Sigmoid colon (tissue), 7 donors: ENCODE data around the gene FFAR2. TPM values are rescaled to one million over a fixed set of nuclear protein-coding genes. Genes with fewer than 3 reads are reported as not detected.

Experiments
- DNase-seq: peaks from one replicate; pipeline ENCODE4 v3.0.0-alpha.2; 2019
- H3K27ac ChIP-seq, 4 donors: fragments of 200-600 bp; sonication (generic); one replicate each; pipeline ENCODE4 v1.5.1; 2016 to 2019; ENCODE audit warnings: mild to moderate bottlenecking in 1 of 4
- H3K27me3 ChIP-seq, 3 donors: fragments of 200-600 bp; sonication (generic); one replicate each; pipeline ENCODE4 v1.5.1; 2019; ENCODE audit warnings: mild to moderate bottlenecking in 1 of 3
- H3K36me3 ChIP-seq, 4 donors: fragments of 200-600 bp; sonication (generic); one replicate each; pipeline ENCODE4 v1.5.1; 2016 to 2019
- H3K4me1 ChIP-seq, 4 donors: fragments of 200-600 bp; sonication (generic); one replicate each; pipeline ENCODE4 v1.5.1; 2017 to 2019
- H3K4me3 ChIP-seq, 4 donors: fragments of 200-600 bp; sonication (generic); one replicate each; pipeline ENCODE4 v1.5.1; 2017 to 2019; ENCODE audit warnings: mild to moderate bottlenecking in 2 of 4, moderate library complexity in 1 of 4
- H3K9me3 ChIP-seq, 4 donors: fragments of 200-600 bp in 3 of 4; sonication (generic) in 3 of 4; one replicate each; pipeline versions ENCODE4 v1.5.1 to v1.6.1; 2013 to 2019
- EP300 ChIP-seq, 4 donors: sonication (generic); formaldehyde crosslinking; IDR thresholded peaks; one replicate each; pipeline ENCODE4 v1.6.1; 2017; ENCODE audit warnings: antibody characterized with exemption in 4 of 4
- POLR2A ChIP-seq, 2 donors: fragments of 450-650 bp; IDR thresholded peaks; one replicate each; pipeline ENCODE4 v1.6.1; 2016; ENCODE audit warnings: antibody characterized with exemption in 2 of 2, mild to moderate bottlenecking in 2 of 2, moderate library complexity in 2 of 2
- POLR2AphosphoS5 ChIP-seq, 4 donors: sonication (generic); formaldehyde crosslinking; IDR thresholded peaks; one replicate each; pipeline ENCODE4 v1.6.1; 2017; ENCODE audit warnings: antibody characterized with exemption in 4 of 4
- WGBS, 2 donors: extraction: QIAGEN DNeasy Blood & Tissue Kit; methylation state at CpG; one replicate each; pipeline ENCODE4 v1.1.7; 2013; 5-methylcytosine and 5-hydroxymethylcytosine counted together
- intact Hi-C: fragments of 100-400 bp; cut with DNase I; formaldehyde crosslinking; loops from one replicate; pipeline ENCODE4 v1.15.1; 2023
- polyA plus RNA-seq, 3 donors: library from polyadenylated mRNA; stranded (reverse); fragments of 200-250 nt; gene quantifications; one replicate each; pipeline ENCODE4 v1.2.3, GENCODE V29; 2013
- total RNA-seq, 4 donors: library from RNA; depleted of rRNA; stranded (reverse); fragments of >200 nt; gene quantifications; one replicate each; pipeline ENCODE4 v1.1.0, GENCODE V29; 2016
- TF ChIP-seq, protein P1 (sequence below), 4 experiments: fragments of 450-650 bp in 3 of 4; fragments of 200-600 bp in 1 of 4; IDR thresholded peaks; one replicate each; pipeline ENCODE4 v1.5.1; 2016 to 2019; ENCODE audit warnings: antibody characterized with exemption in 4 of 4, mild to moderate bottlenecking in 3 of 4, moderate library complexity in 2 of 4
- donor health status: healthy with polysubstance abuse.
- donor health status: Bipolar disorder and iron deficiency.
- donor health status: healthy.

FFAR2 gene
- total and polyA plus RNA-seq, 7 donors: 0.69 to 0.92 (median 0.81) TPM; not detected in 4

DNA sequence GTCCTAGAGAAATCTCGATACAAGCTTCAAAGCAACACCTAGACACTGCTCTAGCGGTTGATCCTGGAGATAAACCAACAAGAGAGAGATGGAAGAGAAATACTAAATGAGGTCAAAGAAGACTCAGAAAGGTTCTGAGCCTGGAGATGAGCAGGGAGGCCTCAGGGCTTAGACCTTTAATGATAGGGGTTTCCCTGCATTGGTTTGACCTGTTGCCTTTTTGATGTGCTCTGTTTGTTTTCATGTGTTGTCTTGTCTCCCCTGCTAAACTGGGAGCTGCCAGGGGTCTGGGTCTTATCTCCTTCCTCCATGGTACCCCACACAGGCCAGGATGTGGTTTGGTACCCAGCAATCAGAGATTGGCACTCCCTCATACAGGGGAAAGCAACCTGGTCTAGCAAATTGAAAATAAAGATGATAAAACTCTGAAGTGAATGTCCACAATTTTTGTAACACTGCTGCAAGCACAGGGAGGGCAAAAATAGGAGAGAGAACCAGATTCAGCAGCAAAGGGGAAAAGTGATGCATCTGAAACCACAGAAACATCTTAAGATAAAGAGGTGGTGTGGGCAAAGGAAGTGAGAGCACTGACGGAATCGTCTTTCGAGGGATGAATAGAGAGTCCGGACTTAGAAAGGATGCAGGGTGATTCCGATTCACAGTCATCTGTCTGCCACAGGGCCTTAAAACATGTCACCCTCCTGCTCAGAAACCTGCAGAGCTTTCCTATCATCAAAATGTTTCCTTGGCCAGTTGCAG lies 3.5 kb downstream of the FFAR2 start:
- WGBS, 2 donors: 68 to 88% methylated on average over 7 of the region's 7 CpGs
- TF ChIP-seq POLR2A (IDR thresholded peaks at IDR 0.05) (no peak), POLR2AphosphoS5 (IDR thresholded peaks at IDR 0.05) (no peak), EP300 (IDR thresholded peaks at IDR 0.05) (no peak)
- TF ChIP-seq, protein P1, sequence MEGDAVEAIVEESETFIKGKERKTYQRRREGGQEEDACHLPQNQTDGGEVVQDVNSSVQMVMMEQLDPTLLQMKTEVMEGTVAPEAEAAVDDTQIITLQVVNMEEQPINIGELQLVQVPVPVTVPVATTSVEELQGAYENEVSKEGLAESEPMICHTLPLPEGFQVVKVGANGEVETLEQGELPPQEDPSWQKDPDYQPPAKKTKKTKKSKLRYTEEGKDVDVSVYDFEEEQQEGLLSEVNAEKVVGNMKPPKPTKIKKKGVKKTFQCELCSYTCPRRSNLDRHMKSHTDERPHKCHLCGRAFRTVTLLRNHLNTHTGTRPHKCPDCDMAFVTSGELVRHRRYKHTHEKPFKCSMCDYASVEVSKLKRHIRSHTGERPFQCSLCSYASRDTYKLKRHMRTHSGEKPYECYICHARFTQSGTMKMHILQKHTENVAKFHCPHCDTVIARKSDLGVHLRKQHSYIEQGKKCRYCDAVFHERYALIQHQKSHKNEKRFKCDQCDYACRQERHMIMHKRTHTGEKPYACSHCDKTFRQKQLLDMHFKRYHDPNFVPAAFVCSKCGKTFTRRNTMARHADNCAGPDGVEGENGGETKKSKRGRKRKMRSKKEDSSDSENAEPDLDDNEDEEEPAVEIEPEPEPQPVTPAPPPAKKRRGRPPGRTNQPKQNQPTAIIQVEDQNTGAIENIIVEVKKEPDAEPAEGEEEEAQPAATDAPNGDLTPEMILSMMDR (IDR thresholded peaks at IDR 0.05): no peak
- no peaks in the 10 kb centered on the region for H3K36me3 ChIP-seq
- no peak for DNase-seq
- H3K27ac ChIP-seq: no peak overlapping the region
- no peak overlapping the region for H3K4me3 ChIP-seq
- peaks cover 0 to 4% (median 0%) of the 10 kb centered on the region in 4 donors for H3K4me1 ChIP-seq
- H3K9me3 ChIP-seq: no peaks in the 10 kb centered on the region
- H3K27me3 ChIP-seq: peaks cover 0 to 24% (median 3%) of the 10 kb centered on the region in 3 donors
- intact Hi-C loops: no loop called here

DNA sequence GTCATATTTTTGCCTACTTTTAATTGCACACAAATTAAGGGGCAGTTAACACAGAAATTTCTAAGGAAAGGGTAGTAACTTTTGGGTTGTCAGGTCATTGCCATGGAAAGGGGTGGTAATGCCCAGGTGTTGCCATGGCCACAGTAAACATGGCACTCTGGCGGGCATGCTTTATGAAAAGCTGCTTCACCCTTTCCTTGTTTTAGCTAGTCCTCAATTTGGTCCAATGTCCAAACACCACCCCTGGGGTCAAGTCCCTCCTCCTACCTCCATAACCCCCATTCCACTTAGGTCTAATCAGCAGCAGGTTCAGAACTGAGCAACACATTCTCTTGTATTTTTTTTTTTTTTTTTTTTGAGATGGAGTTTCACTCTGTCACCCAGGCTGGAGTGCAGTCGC lies 6.6 kb downstream of the FFAR2 start:
- intact Hi-C loops: no loop called here
- DNase-seq: no peak
- Histone ChIP-seq H3K4me1 (peaks cover 0 to 12% (median 6%) of the 10 kb centered on the region in 4 donors), H3K9me3 (no peaks in the 10 kb centered on the region), H3K4me3 (no peak overlapping the region), H3K36me3 (no peaks in the 10 kb centered on the region), H3K27me3 (peaks cover 0 to 10% (median 3%) of the 10 kb centered on the region in 3 donors), H3K27ac (no peak overlapping the region)
- WGBS, 2 donors: 65 to 95% methylated on average over 2 of the region's 2 CpGs
- TF ChIP-seq, protein P1 (IDR thresholded peaks at IDR 0.05): no peak
- TF ChIP-seq POLR2A (IDR thresholded peaks at IDR 0.05): no peak
- TF ChIP-seq POLR2AphosphoS5 (IDR thresholded peaks at IDR 0.05): no peak
- TF ChIP-seq EP300 (IDR thresholded peaks at IDR 0.05): no peak

DNA sequence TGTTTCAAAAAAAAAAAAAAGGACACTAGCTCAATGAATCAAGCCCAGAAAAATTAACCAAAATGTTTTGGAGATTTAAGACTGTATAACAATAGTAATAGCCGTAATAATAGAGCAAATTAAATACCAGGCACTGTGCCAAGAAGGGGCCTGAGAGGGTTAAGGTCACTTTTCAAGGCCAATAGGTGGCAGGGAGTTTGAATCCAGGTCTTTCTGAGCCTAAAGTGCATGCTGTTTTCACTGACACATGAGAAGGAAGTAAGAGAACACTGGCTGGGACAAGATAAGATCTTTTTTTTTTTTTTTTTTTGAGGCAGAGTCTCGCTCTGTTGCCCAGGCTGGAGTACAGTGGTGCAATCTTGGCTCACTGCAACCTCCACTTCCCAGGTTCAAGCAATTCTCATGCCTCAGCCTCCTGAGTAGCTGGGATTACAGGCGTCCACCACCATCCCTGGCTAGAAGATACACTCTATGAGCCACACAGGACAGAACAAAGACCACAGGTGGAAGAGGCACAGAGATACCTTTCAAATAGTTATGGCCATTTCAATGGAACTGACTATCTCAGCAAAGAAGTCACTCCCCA lies 7.7 kb downstream of the FFAR2 start:
- Histone ChIP-seq H3K27ac (no peak overlapping the region), H3K36me3 (no peaks in the 10 kb centered on the region), H3K9me3 (no peaks in the 10 kb centered on the region), H3K4me3 (no peak overlapping the region), H3K27me3 (no peaks in the 10 kb centered on the region), H3K4me1 (peaks cover 0 to 16% (median 7%) of the 10 kb centered on the region in 4 donors)
- TF ChIP-seq POLR2AphosphoS5 (IDR thresholded peaks at IDR 0.05): no peak
- no peak for TF ChIP-seq POLR2A (IDR thresholded peaks at IDR 0.05)
- no peak for TF ChIP-seq EP300 (IDR thresholded peaks at IDR 0.05)
- TF ChIP-seq, protein P1 (IDR thresholded peaks at IDR 0.05): no peak
- DNase-seq: no peak
- 64 to 79% methylated on average over 3 of the region's 3 CpGs for WGBS, 2 donors
- intact Hi-C loops: no loop called here

DNA sequence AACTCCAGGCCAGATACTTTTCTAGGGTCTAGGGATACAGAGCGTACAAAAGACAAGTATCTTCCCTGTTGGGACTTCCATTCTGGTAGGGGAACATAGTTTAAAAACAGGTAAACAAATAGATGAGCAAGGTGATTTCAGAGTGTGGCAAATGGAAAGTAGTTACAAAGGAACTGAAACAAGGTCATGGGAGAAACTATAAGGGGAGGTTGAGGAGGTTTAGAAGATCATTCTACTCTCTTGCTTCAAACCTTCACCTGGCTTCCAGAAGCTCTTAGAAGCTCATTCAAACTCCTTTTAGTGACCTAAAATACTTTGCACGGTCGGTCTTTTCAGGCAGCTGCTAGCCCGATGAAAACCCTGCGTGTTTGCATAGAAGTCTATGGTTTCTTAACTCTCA lies 9.1 kb downstream of the FFAR2 start:
- Histone ChIP-seq H3K4me3 (no peak overlapping the region), H3K9me3 (no peaks in the 10 kb centered on the region), H3K27me3 (no peaks in the 10 kb centered on the region), H3K4me1 (peaks cover 0 to 16% (median 7%) of the 10 kb centered on the region in 4 donors), H3K27ac (no peak overlapping the region), H3K36me3 (no peaks in the 10 kb centered on the region)
- DNase-seq: no peak
- TF ChIP-seq POLR2AphosphoS5 (IDR thresholded peaks at IDR 0.05) (no peak), EP300 (IDR thresholded peaks at IDR 0.05) (no peak), POLR2A (IDR thresholded peaks at IDR 0.05) (no peak)
- TF ChIP-seq, protein P1 (IDR thresholded peaks at IDR 0.05): no peak
- WGBS, 2 donors: 81 to 97% methylated on average over 5 of the region's 5 CpGs
- intact Hi-C loops: no loop called here
